ENCODE data around the gene IFT81.

- TF ChIP-seq CTCF (IDR thresholded peaks at IDR 0.05; ENCODE audit: poor library complexity): no peak
- no peak for TF ChIP-seq EZH2 (IDR thresholded peaks at IDR 0.05; ENCODE audit: borderline replicate concordance)
These were observed 35.2 kb upstream of the IFT81 start for GRCh38 chr12:110088936-110089335.
